ENCODE measurements around the gene SEC24D.

SEC24D gene

GRCh38 chr4:118843237-118843636 lies 7.3 kb upstream of the SEC24D start:
- Histone ChIP-seq H3K27ac (ENCODE audit: low read depth, low read length) (no peak overlapping the region), H3K4me3 (ENCODE audit: low read length) (no peak overlapping the region), H3K27me3 (ENCODE audit: insufficient read depth, low read length) (no peaks in the 10 kb centered on the region), H3K9me3 (ENCODE audit: insufficient read depth, low read depth, low read length) (no peaks in the 10 kb centered on the region), H3K9ac (ENCODE audit: low read depth, low read length) (no peak overlapping the region), H3K4me1 (ENCODE audit: insufficient read depth, low read length) (peaks cover 12% of the 10 kb centered on the region), H3K36me3 (ENCODE audit: insufficient read depth, low read length) (no peaks in the 10 kb centered on the region)
- WGBS = 86% methylated on average over 6 of the region's 6 CpGs

DNA sequence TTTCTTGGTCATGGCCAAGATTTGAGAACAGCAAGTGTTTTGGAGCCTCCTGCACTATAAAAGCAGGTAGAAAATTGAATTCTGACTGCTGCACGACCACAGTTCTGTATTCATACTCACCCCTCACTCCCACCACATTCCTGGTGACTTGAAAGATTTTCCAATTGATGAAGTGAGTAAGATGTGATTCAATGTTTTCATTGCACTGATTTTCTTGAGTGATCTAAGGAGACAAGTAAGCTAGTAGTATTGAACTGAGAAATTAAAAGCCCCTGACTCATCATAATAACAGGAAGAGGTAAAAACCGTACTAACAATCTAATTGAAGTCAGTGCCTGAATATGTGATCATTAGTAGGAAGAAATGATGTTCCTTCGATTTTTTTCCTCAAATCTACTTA lies 6.1 kb upstream of the SEC24D start:
- no peak overlapping the region for H3K4me3 ChIP-seq (ENCODE audit: low read length)
- peaks cover 10% of the 10 kb centered on the region for H3K4me1 ChIP-seq (ENCODE audit: insufficient read depth, low read length)
- WGBS = 80% methylated on average over 1 of the region's 3 CpGs
- H3K27me3 ChIP-seq (ENCODE audit: insufficient read depth, low read length) = no peaks in the 10 kb centered on the region
- H3K9ac ChIP-seq (ENCODE audit: low read depth, low read length) = no peak overlapping the region
- no peaks in the 10 kb centered on the region for H3K36me3 ChIP-seq (ENCODE audit: insufficient read depth, low read length)
- no peaks in the 10 kb centered on the region for H3K9me3 ChIP-seq (ENCODE audit: insufficient read depth, low read depth, low read length)
- no peak overlapping the region for H3K27ac ChIP-seq (ENCODE audit: low read depth, low read length)

DNA sequence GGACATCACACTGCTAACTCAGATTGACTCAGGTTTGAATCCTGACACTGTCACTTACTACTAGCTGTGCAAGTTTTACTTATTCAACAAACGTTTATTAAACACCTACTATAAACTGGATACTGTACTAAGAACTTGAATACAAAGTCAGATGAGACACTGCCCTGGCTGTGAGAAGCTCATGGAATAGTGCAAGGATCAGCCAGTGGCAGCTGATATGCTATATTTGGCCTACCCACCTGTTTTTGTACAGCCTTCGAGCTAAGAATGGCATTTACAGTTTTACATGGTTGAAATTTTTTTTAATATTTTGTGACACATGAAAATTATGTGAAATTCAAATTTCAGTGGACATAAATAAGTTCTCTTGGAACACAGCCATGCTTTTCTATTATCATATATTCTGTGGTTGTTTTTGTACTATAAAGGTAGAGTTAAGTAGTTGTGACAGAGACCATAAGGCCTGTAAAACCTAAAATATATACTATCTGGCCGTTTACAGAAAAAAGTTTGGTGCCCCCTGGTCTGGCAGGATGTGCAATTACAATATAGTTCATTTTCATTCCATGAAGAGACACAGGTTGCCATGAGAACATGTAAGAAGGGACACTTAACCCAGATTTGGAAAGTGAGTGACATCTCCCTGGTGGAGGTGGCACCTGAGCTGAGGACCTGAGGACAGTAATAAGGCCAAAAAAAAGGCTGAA lies 3.4 kb upstream of the SEC24D start:
- 87% methylated on average over 3 of the region's 3 CpGs for WGBS
- H3K4me3 ChIP-seq (ENCODE audit: low read length) = no peak overlapping the region
- no peaks in the 10 kb centered on the region for H3K27me3 ChIP-seq (ENCODE audit: insufficient read depth, low read length)
- H3K9ac ChIP-seq (ENCODE audit: low read depth, low read length) = no peak overlapping the region
- no peak overlapping the region for H3K27ac ChIP-seq (ENCODE audit: low read depth, low read length)
- no peaks in the 10 kb centered on the region for H3K9me3 ChIP-seq (ENCODE audit: insufficient read depth, low read depth, low read length)
- no peaks in the 10 kb centered on the region for H3K36me3 ChIP-seq (ENCODE audit: insufficient read depth, low read length)
- H3K4me1 ChIP-seq (ENCODE audit: insufficient read depth, low read length) = peaks cover 15% of the 10 kb centered on the region

DNA sequence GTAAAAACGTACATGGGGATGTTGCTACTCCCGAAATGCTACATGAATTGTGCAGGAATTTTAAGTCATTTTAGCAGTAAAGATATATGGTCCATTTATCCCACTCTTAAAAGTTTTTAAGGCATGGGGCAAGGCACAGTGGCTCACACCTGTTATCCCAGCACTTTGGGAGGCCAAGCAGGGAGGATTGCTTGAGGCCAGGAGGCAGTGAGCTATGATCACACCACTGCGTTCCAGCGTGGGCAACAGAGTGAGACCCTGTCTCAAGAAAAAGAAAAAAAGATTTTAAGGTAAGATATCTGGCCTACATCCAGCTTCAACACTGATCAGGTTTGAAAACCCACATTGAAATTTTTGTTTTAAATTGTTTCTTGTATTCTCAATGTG lies 1.2 kb upstream of the SEC24D start:
- Histone ChIP-seq H3K36me3 (ENCODE audit: insufficient read depth, low read length) (peaks cover 18% of the 10 kb centered on the region), H3K27me3 (ENCODE audit: insufficient read depth, low read length) (no peaks in the 10 kb centered on the region), H3K9me3 (ENCODE audit: insufficient read depth, low read depth, low read length) (no peaks in the 10 kb centered on the region), H3K4me3 (ENCODE audit: low read length) (peak overlapping the region; percentile 77), H3K9ac (ENCODE audit: low read depth, low read length) (peak overlapping the region; percentile 91; the same call in 1 of the 2 replicates), H3K4me1 (ENCODE audit: insufficient read depth, low read length) (peaks cover 19% of the 10 kb centered on the region), H3K27ac (ENCODE audit: low read depth, low read length) (peak overlapping the region; percentile 91; the same call in 1 of the 2 replicates)
- 79% methylated on average over 4 of the region's 4 CpGs for WGBS

DNA sequence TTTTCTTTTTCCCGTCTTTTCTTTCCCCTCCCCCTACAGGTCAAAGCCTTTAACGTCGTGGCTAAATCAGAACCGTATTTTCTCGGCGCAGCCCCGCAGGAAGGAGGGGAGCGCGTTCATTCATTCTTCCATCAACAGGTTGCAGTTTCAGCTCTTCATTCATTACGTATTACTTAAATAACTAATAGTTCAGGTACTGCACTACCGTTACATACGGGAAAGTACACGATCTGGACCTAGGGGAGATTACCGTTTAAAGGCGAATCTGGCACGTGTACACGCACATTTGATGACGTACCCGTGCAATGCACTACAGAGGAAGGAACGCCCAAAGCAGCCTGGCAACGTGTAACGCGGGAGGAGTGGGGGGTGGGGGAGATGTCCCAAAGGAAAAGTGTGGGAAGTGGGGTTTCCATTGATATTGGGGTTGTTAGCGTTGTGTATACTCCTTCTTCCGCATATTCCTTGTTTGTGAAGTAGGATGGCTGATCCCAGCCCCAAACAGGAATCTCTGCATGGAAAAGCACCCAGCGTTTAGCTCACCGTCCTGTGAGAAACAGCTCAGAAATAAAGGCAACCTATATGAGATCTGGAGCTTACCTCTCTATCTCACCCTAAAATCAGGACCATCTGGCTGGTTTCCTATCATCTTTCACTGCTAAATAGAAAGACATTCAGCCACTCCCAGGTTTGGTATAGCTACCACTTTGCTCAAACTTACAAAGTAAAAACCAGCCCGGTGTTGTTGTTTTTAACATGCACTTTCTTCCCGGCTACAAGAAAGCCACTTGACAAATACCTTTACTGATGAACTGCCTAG lies 585 bp upstream of the SEC24D start:
- WGBS = 9% methylated on average over 29 of the region's 29 CpGs

GRCh38 chr4:118834960-118835569 lies 861 bp downstream of the SEC24D start:
- peak overlapping the region; percentile 87 for H3K9ac ChIP-seq (ENCODE audit: low read depth, low read length)
- peak overlapping the region; percentile 77 for H3K4me3 ChIP-seq (ENCODE audit: low read length)
- WGBS = under 1% methylated on average over 13 of the region's 13 CpGs
- H3K9me3 ChIP-seq (ENCODE audit: insufficient read depth, low read depth, low read length) = no peaks in the 10 kb centered on the region
- H3K27ac ChIP-seq (ENCODE audit: low read depth, low read length) = peak overlapping the region; percentile 91
- H3K36me3 ChIP-seq (ENCODE audit: insufficient read depth, low read length) = peaks cover 38% of the 10 kb centered on the region
- H3K4me1 ChIP-seq (ENCODE audit: insufficient read depth, low read length) = peaks cover 13% of the 10 kb centered on the region; the same call in 1 of the 2 replicates
- H3K27me3 ChIP-seq (ENCODE audit: insufficient read depth, low read length) = no peaks in the 10 kb centered on the region

More for the DNA sequence above, 585 bp upstream of the SEC24D start:
- Histone ChIP-seq H3K27me3 (ENCODE audit: insufficient read depth, low read length) (no peaks in the 10 kb centered on the region), H3K9me3 (ENCODE audit: insufficient read depth, low read depth, low read length) (no peaks in the 10 kb centered on the region), H3K27ac (ENCODE audit: low read depth, low read length) (peak overlapping the region; percentile 91), H3K4me1 (ENCODE audit: insufficient read depth, low read length) (peaks cover 18% of the 10 kb centered on the region), H3K9ac (ENCODE audit: low read depth, low read length) (peak overlapping the region; percentile 91), H3K36me3 (ENCODE audit: insufficient read depth, low read length) (peaks cover 24% of the 10 kb centered on the region), H3K4me3 (ENCODE audit: low read length) (peak overlapping the region; percentile 77)

DNA sequence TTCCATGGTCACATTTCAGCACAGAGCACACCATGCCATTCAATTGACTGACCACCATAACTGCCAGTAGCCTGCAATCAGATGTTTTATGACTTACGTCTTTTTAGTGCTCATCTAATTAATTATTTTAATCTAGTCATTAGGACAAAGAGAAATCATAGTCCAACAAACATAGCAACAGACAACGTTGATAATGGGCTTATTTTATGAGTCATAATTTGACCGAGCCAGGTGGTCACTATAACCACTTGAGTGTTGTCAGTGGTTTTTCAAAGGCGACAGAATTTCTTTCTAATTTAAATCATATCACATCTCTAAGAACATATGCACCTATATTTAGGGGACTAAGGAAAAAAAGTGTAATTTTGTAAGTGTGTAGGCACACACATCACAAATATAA lies 1.9 kb downstream of the SEC24D start:
- Histone ChIP-seq H3K27ac (ENCODE audit: low read depth, low read length) (no peak overlapping the region), H3K4me1 (ENCODE audit: insufficient read depth, low read length) (peaks cover 13% of the 10 kb centered on the region; the same call in 1 of the 2 replicates), H3K9ac (ENCODE audit: low read depth, low read length) (no peak overlapping the region), H3K27me3 (ENCODE audit: insufficient read depth, low read length) (no peaks in the 10 kb centered on the region), H3K4me3 (ENCODE audit: low read length) (peak overlapping the region; percentile 77; the same call in 1 of the 2 replicates), H3K36me3 (ENCODE audit: insufficient read depth, low read length) (peaks cover 46% of the 10 kb centered on the region), H3K9me3 (ENCODE audit: insufficient read depth, low read depth, low read length) (no peaks in the 10 kb centered on the region)
- WGBS = 92% methylated on average over 3 of the region's 4 CpGs

DNA sequence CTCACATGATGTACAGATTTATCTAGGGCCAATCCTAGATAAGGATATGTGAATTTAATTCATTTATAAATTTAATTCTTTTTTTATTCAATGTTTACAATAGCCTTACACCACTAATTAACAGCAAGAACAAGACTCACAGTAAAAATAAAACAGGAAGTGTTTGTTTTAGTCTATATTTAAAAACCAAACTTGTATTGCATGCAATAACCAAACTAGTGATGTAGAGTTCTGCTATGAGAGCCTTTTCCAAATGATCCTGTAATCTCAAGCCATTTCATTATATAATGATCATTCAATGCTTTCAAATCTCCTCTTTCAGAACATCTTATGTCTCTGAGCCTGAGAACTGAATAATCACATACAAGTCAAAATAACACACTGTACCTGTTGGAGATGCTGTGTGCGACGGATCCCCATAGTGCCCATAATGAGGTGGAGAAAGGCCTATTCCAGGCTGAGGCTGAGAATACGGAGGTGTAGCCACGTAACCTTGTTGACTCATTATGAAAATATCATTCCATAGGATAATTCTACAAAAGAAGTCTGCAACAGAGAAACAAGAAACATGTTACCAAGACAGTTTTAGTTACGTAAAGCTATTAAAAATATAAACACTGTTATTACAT lies 2.6 kb downstream of the SEC24D start:
- Histone ChIP-seq H3K9ac (ENCODE audit: low read depth, low read length) (no peak overlapping the region), H3K4me1 (ENCODE audit: insufficient read depth, low read length) (peaks cover 13% of the 10 kb centered on the region; the same call in 1 of the 2 replicates), H3K9me3 (ENCODE audit: insufficient read depth, low read depth, low read length) (no peaks in the 10 kb centered on the region), H3K36me3 (ENCODE audit: insufficient read depth, low read length) (peaks cover 54% of the 10 kb centered on the region), H3K4me3 (ENCODE audit: low read length) (no peak overlapping the region), H3K27me3 (ENCODE audit: insufficient read depth, low read length) (no peaks in the 10 kb centered on the region), H3K27ac (ENCODE audit: low read depth, low read length) (no peak overlapping the region)
- WGBS = 98% methylated on average over 4 of the region's 5 CpGs

- no peak overlapping the region for H3K9ac ChIP-seq (ENCODE audit: low read depth, low read length)
- no peaks in the 10 kb centered on the region for H3K27me3 ChIP-seq (ENCODE audit: insufficient read depth, low read length)
- no peak overlapping the region for H3K27ac ChIP-seq (ENCODE audit: low read depth, low read length)
- peaks cover 23% of the 10 kb centered on the region for H3K4me1 ChIP-seq (ENCODE audit: insufficient read depth, low read length)
- WGBS = 98% methylated on average over 2 of the region's 2 CpGs
- no peak overlapping the region for H3K4me3 ChIP-seq (ENCODE audit: low read length)
- H3K9me3 ChIP-seq (ENCODE audit: insufficient read depth, low read depth, low read length) = no peaks in the 10 kb centered on the region
- peaks cover 74% of the 10 kb centered on the region for H3K36me3 ChIP-seq (ENCODE audit: insufficient read depth, low read length)
Measured at GRCh38 chr4:118829107-118829506, 6.8 kb downstream of the SEC24D start.

- H3K27me3 ChIP-seq (ENCODE audit: insufficient read depth, low read length) = no peaks in the 10 kb centered on the region
- 62% methylated on average over 2 of the region's 2 CpGs for WGBS
- peaks cover 75% of the 10 kb centered on the region for H3K36me3 ChIP-seq (ENCODE audit: insufficient read depth, low read length)
- no peak overlapping the region; the same call in 1 of the 2 replicates for H3K9ac ChIP-seq (ENCODE audit: low read depth, low read length)
- no peaks in the 10 kb centered on the region for H3K9me3 ChIP-seq (ENCODE audit: insufficient read depth, low read depth, low read length)
- H3K4me1 ChIP-seq (ENCODE audit: insufficient read depth, low read length) = peaks cover 21% of the 10 kb centered on the region
- no peak overlapping the region for H3K4me3 ChIP-seq (ENCODE audit: low read length)
- H3K27ac ChIP-seq (ENCODE audit: low read depth, low read length) = peak overlapping the region; percentile 5; the same call in 1 of the 2 replicates
Measured at GRCh38 chr4:118826723-118827444, 9.0 kb downstream of the SEC24D start.

Data from HUES64 (cell line).